Trophoblast cell (in vitro differentiated cells and primary cell): ENCODE results near the gene STAB1.

Experiments
- DNase-seq, 2 donors: peaks; one replicate each; pipeline ENCODE4 v3.0.0-alpha.2; 2016
- H2AFZ ChIP-seq: 2 replicates; pipeline ENCODE4 v1.6.1; 2013; ENCODE audit warnings: low read length, moderate library complexity, mild to moderate bottlenecking; ENCODE audit not compliant: insufficient read depth, poor library complexity
- H2AK5ac ChIP-seq: 2 replicates; pipeline ENCODE4 v1.6.1; 2013; ENCODE audit warnings: mild to moderate bottlenecking, low read length
- H2BK120ac ChIP-seq: 2 replicates; pipeline ENCODE4 v1.6.1; 2013; ENCODE audit warnings: low read length, mild to moderate bottlenecking, moderate library complexity; ENCODE audit not compliant: insufficient read depth, poor library complexity
- H2BK12ac ChIP-seq: 2 replicates; pipeline ENCODE4 v1.6.1; 2013; ENCODE audit warnings: mild to moderate bottlenecking, low read length, moderate library complexity
- H2BK5ac ChIP-seq: 2 replicates; pipeline ENCODE4 v1.6.1; 2013; ENCODE audit warnings: low read length, low read depth, moderate library complexity, mild to moderate bottlenecking; ENCODE audit not compliant: poor library complexity
- H3K14ac ChIP-seq: 2 replicates; pipeline ENCODE4 v1.6.1; 2013; ENCODE audit warnings: mild to moderate bottlenecking, low read length
- H3K18ac ChIP-seq: 2 replicates; pipeline ENCODE4 v1.6.1; 2013; ENCODE audit warnings: mild to moderate bottlenecking, low read length
- H3K23ac ChIP-seq: 2 replicates; pipeline ENCODE4 v1.6.1; 2013; ENCODE audit warnings: low read length
- H3K27ac ChIP-seq: 2 replicates; pipeline ENCODE4 v1.5.1; 2013; ENCODE audit warnings: low read depth, mild to moderate bottlenecking, inconsistent platforms, low read length, moderate library complexity
- H3K27me3 ChIP-seq: 2 replicates; pipeline ENCODE4 v1.6.1; 2013; ENCODE audit warnings: inconsistent platforms, mild to moderate bottlenecking, low read length, moderate library complexity; ENCODE audit not compliant: insufficient read depth
- H3K36me3 ChIP-seq, 2 experiments: 1 replicate in 1 of 2; 2 replicates in 1 of 2; pipeline ENCODE4 v1.6.1; 2013; ENCODE audit warnings: low read length in 2 of 2, mild to moderate bottlenecking in 2 of 2, moderate library complexity in 1 of 2; ENCODE audit not compliant: insufficient read depth in 2 of 2, control insufficient read depth in 1 of 2
- H3K4ac ChIP-seq: 2 replicates; pipeline ENCODE4 v1.6.1; 2013; ENCODE audit warnings: low read depth, mild to moderate bottlenecking, low read length, moderate library complexity
- H3K4me1 ChIP-seq, 2 experiments: 1 replicate in 1 of 2; 2 replicates in 1 of 2; pipeline ENCODE4 v1.6.1; 2013; ENCODE audit warnings: low read length in 2 of 2, mild to moderate bottlenecking in 2 of 2, moderate library complexity in 1 of 2; ENCODE audit not compliant: insufficient read depth in 2 of 2, control insufficient read depth in 1 of 2
- H3K4me2 ChIP-seq: 2 replicates; pipeline ENCODE4 v1.6.1; 2013; ENCODE audit warnings: inconsistent platforms, mild to moderate bottlenecking, low read length, moderate library complexity
- H3K4me3 ChIP-seq: 2 replicates; pipeline ENCODE4 v1.5.1; 2013; ENCODE audit warnings: mild to moderate bottlenecking, low read depth, low read length, inconsistent platforms
- H3K79me1 ChIP-seq: one replicate; pipeline ENCODE4 v1.6.1; 2013; ENCODE audit warnings: low read length
- H3K79me2 ChIP-seq: 2 replicates; pipeline ENCODE4 v1.6.1; 2013; ENCODE audit warnings: low read length, mild to moderate bottlenecking; ENCODE audit not compliant: control insufficient read depth, insufficient read depth, poor library complexity
- H3K9ac ChIP-seq: 2 replicates; pipeline ENCODE4 v1.6.1; 2013; ENCODE audit warnings: mild to moderate bottlenecking, low read length
- H3K9me3 ChIP-seq: 2 replicates; pipeline ENCODE4 v1.6.1; 2013; ENCODE audit warnings: low read depth, mild to moderate bottlenecking, control low read depth, inconsistent platforms, low read length; ENCODE audit not compliant: insufficient read depth
- H4K12ac ChIP-seq: 2 replicates; pipeline ENCODE4 v1.6.1; 2013; ENCODE audit warnings: low read depth, mild to moderate bottlenecking, low read length, moderate library complexity
- H4K8ac ChIP-seq: 2 replicates; pipeline ENCODE4 v1.6.1; 2013; ENCODE audit warnings: low read depth, mild to moderate bottlenecking, low read length, moderate library complexity
- H4K91ac ChIP-seq: one replicate; pipeline ENCODE4 v1.6.1; 2013; ENCODE audit warnings: low read depth, mild to moderate bottlenecking, low read length, moderate library complexity
- WGBS: extraction: QIAGEN DNeasy Blood & Tissue Kit; methylation state at CpG from one replicate; pipeline ENCODE4 v1.1.7; 2013; ENCODE audit warnings: missing lambda C conversion rate; ENCODE audit not compliant: insufficient read length, insufficient coverage; ENCODE audit errors: extremely low coverage; 5-methylcytosine and 5-hydroxymethylcytosine counted together

The STAB1 gene

GRCh38 chr3:52489453-52489852, 5.7 kb upstream of the STAB1 start:
- Histone ChIP-seq H3K27ac (no peak overlapping the region), H4K91ac (no peak overlapping the region), H3K9me3 (no peaks in the 10 kb centered on the region), H3K27me3 (no peaks in the 10 kb centered on the region), H4K12ac (no peak overlapping the region), H2BK12ac (no peak overlapping the region), H3K79me2 (no peaks in the 10 kb centered on the region), H3K36me3 (peaks cover 85 to 86% of the 10 kb centered on the region in 2 experiments), H2BK5ac (no peak overlapping the region), H3K14ac (no peak overlapping the region), H3K79me1 (no peaks in the 10 kb centered on the region), H4K8ac (no peak overlapping the region), H3K18ac (no peak overlapping the region), H2BK120ac (no peak overlapping the region), H3K23ac (no peak overlapping the region), H2AFZ (no peak overlapping the region), H3K4me3 (no peak overlapping the region), H3K9ac (no peak overlapping the region), H3K4me1 (no peaks in the 10 kb centered on the region), H3K4me2 (no peak overlapping the region), H2AK5ac (no peak overlapping the region), H3K4ac (no peak overlapping the region)
- WGBS = no CpG with 5 or more reads among the region's 18 CpGs
- DNase-seq = no peak

GRCh38 chr3:52490035-52490938, 4.9 kb upstream of the STAB1 start:
- H2BK120ac ChIP-seq = no peak overlapping the region
- no peak overlapping the region for H4K91ac ChIP-seq
- no peak overlapping the region for H3K18ac ChIP-seq
- no peak overlapping the region for H2BK5ac ChIP-seq
- no peak overlapping the region for H3K27ac ChIP-seq
- no peak overlapping the region for H2BK12ac ChIP-seq
- H3K4me2 ChIP-seq = no peak overlapping the region
- no peaks in the 10 kb centered on the region for H3K79me2 ChIP-seq
- no peak overlapping the region for H2AFZ ChIP-seq
- no peak for DNase-seq
- no CpG with 5 or more reads among the region's 22 CpGs for WGBS
- no peak overlapping the region for H3K4ac ChIP-seq
- H3K27me3 ChIP-seq = no peaks in the 10 kb centered on the region
- peaks cover 77 to 78% of the 10 kb centered on the region in 2 experiments for H3K36me3 ChIP-seq
- H4K8ac ChIP-seq = no peak overlapping the region
- no peaks in the 10 kb centered on the region for H3K79me1 ChIP-seq
- no peak overlapping the region for H3K4me3 ChIP-seq
- no peak overlapping the region for H3K23ac ChIP-seq
- H3K14ac ChIP-seq = no peak overlapping the region
- no peak overlapping the region for H4K12ac ChIP-seq
- no peak overlapping the region for H3K9ac ChIP-seq
- H3K4me1 ChIP-seq = no peaks in the 10 kb centered on the region
- no peaks in the 10 kb centered on the region for H3K9me3 ChIP-seq
- H2AK5ac ChIP-seq = no peak overlapping the region

DNA sequence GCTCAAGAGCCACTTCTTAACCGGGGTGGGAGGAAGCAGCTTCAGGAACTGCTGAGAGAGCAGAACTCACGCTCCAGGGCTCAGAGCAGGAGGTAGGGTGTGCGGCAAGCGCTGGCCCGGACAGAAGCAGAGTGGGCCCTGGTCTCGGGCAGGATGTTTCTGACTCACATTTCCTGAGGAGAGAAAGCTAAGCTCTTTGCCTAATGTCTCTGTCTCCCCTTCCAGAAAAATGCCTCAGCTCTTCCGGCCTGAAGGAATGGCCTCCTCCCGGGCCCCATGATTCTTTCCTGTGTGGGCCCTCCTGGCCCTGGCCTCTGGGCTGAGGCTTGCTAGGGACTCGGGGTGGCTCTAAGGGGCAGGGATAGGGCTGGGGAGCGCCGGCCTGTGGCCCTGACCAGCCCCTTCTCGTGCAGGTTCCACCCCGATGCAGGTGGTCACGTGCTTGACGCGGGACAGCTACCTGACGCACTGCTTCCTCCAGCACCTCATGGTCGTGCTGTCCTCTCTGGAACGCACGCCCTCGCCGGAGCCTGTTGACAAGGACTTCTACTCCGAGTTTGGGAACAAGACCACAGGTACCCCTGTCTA, 4.1 kb upstream of the STAB1 start:
- Histone ChIP-seq H2AK5ac (no peak overlapping the region), H2BK120ac (no peak overlapping the region), H2AFZ (no peak overlapping the region), H4K91ac (no peak overlapping the region), H4K12ac (no peak overlapping the region), H3K4ac (no peak overlapping the region), H3K14ac (no peak overlapping the region), H3K9me3 (no peaks in the 10 kb centered on the region), H2BK5ac (no peak overlapping the region), H3K23ac (no peak overlapping the region), H3K79me2 (no peaks in the 10 kb centered on the region), H3K79me1 (no peaks in the 10 kb centered on the region), H3K27ac (no peak overlapping the region), H3K4me2 (no peak overlapping the region), H3K9ac (no peak overlapping the region), H3K4me3 (no peak overlapping the region), H3K4me1 (no peaks in the 10 kb centered on the region), H4K8ac (no peak overlapping the region), H3K36me3 (peaks cover 70 to 71% of the 10 kb centered on the region in 2 experiments), H2BK12ac (no peak overlapping the region), H3K27me3 (no peaks in the 10 kb centered on the region), H3K18ac (no peak overlapping the region)
- no CpG with 5 or more reads among the region's 23 CpGs for WGBS
- no peak for DNase-seq

DNA sequence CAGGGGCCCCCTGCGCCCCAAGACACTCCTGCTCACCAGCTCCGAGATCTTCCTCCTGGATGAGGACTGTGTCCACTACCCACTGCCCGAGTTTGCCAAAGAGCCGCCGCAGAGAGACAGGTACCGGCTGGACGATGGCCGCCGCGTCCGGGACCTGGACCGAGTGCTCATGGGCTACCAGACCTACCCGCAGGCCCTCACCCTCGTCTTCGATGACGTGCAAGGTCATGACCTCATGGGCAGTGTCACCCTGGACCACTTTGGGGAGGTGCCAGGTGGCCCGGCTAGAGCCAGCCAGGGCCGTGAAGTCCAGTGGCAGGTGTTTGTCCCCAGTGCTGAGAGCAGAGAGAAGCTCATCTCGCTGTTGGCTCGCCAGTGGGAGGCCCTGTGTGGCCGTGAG, 3.1 kb upstream of the STAB1 start:
- Histone ChIP-seq H3K4me2 (no peak overlapping the region), H3K18ac (no peak overlapping the region), H3K27ac (no peak overlapping the region), H3K23ac (no peak overlapping the region), H3K4ac (no peak overlapping the region), H4K8ac (no peak overlapping the region), H3K79me2 (no peaks in the 10 kb centered on the region), H2BK5ac (no peak overlapping the region), H2AFZ (no peak overlapping the region), H2AK5ac (no peak overlapping the region), H3K79me1 (no peaks in the 10 kb centered on the region), H3K27me3 (no peaks in the 10 kb centered on the region), H3K9me3 (no peaks in the 10 kb centered on the region), H3K4me1 (no peaks in the 10 kb centered on the region), H4K12ac (no peak overlapping the region), H3K14ac (no peak overlapping the region), H2BK120ac (no peak overlapping the region), H3K4me3 (no peak overlapping the region), H2BK12ac (no peak overlapping the region), H4K91ac (no peak overlapping the region), H3K9ac (no peak overlapping the region), H3K36me3 (peaks cover 61 to 63% of the 10 kb centered on the region in 2 experiments)
- DNase-seq = no peak
- WGBS = no CpG with 5 or more reads among the region's 21 CpGs
